HepG2 (cell line): Measurements from ENCODE around the gene HFM1. TPM values are rescaled to one million over a fixed set of nuclear protein-coding genes. Genes with fewer than 3 reads are reported as not detected.

Experiments
- ATAC-seq: fragments of 200-7000 bp; cut with Tn5 transposase; 3 replicates; pipeline ENCODE4 v1.9.1; 2020; ENCODE audit warnings: mild to moderate bottlenecking, moderate library complexity
- BruUV-seq: library from RNA; stranded (reverse); fragments of 400-500 nt; replicated peaks from 2 replicates; lab custom pipeline; 2021; lab: Mats Ljungman, UMichigan
- CTCF ChIA-PET: fragments of 300-600 bp; formaldehyde crosslinking; extraction: SDS; loops from one replicate; lab custom pipeline; 2021; ENCODE audit warnings: low total read pairs, inconsistent platforms, low intra/inter-chr PET ratio; lab: Yijun Ruan, JAX
- POLR2A ChIA-PET: fragments of 350-600 bp; sonication (Branson Sonifier 250); formaldehyde crosslinking; loops from one replicate; lab custom pipeline; 2020; ENCODE audit warnings: antibody characterized with exemption, inconsistent platforms; lab: Yijun Ruan, JAX
- DNase-seq: peaks from one replicate; pipeline ENCODE4 v3.0.0-alpha.2; 2015; ENCODE audit warnings: low spot score
- FAIRE-seq: peaks from 3 replicates; lab custom pipeline; 2011; peaks lifted over from hg19 to GRCh38; lab: Jason Lieb, UNC
- H2AFZ ChIP-seq: one replicate; pipeline ENCODE4 v1.6.1; 2011; ENCODE audit warnings: low read length, inconsistent platforms
- H3K27ac ChIP-seq: fragments of 300-600 bp; 3 replicates; pipeline ENCODE4 v1.8.0; 2011; ENCODE audit warnings: mixed run types, mild to moderate bottlenecking, mixed read lengths, low read length, inconsistent platforms; ENCODE audit not compliant: insufficient read depth; ENCODE audit errors: extremely low read length
- H3K27me3 ChIP-seq, 2 experiments: fragments of 200-600 bp in 1 of 2; 2 replicates in 1 of 2; 3 replicates in 1 of 2; pipeline versions ENCODE4 v1.6.0 to v1.8.0; 2011; ENCODE audit warnings: low read length in 2 of 2, mild to moderate bottlenecking in 2 of 2, moderate library complexity in 2 of 2, inconsistent platforms in 1 of 2; ENCODE audit not compliant: insufficient read depth in 2 of 2, control insufficient read depth in 1 of 2
- H3K36me3 ChIP-seq, 2 experiments: fragments of 200-600 bp in 1 of 2; replicated peaks in 1 of 2; 2 replicates in 1 of 2; 3 replicates in 1 of 2; pipeline versions ENCODE4 v1.5.1 to v1.8.0; 2011; ENCODE audit warnings: low read length in 2 of 2, inconsistent platforms in 1 of 2; ENCODE audit not compliant: insufficient read depth in 2 of 2, control insufficient read depth in 1 of 2
- H3K4me1 ChIP-seq: 2 replicates; pipeline ENCODE4 v1.5.1; 2012; ENCODE audit warnings: low read length, inconsistent platforms; ENCODE audit not compliant: insufficient read depth
- H3K4me2 ChIP-seq: 2 replicates; pipeline ENCODE4 v1.6.0; 2011; ENCODE audit warnings: low read depth, low read length, inconsistent platforms
- H3K4me3 ChIP-seq, 3 experiments: fragments of 200-600 bp in 1 of 3; sonication (generic), shearing (Covaris generic) in 1 of 3; replicated peaks in 1 of 3; 2 replicates each; pipeline ENCODE4 v1.5.1; 2011 to 2016; ENCODE audit warnings: low read length in 3 of 3, inconsistent platforms in 2 of 3, low read depth in 2 of 3, mild to moderate bottlenecking in 2 of 3, control low read depth in 1 of 3, mixed read lengths in 1 of 3; ENCODE audit not compliant: insufficient read depth in 1 of 3
- H3K79me2 ChIP-seq: one replicate; pipeline ENCODE4 v1.6.1; 2011; ENCODE audit warnings: low read length, inconsistent platforms; ENCODE audit not compliant: insufficient read depth
- H3K9ac ChIP-seq: 2 replicates; pipeline ENCODE4 v1.6.0; 2011; ENCODE audit warnings: mild to moderate bottlenecking, low read depth, low read length, inconsistent platforms; ENCODE audit not compliant: insufficient read depth
- H3K9me3 ChIP-seq: 2 replicates; pipeline ENCODE4 v1.5.1; 2012; ENCODE audit warnings: mild to moderate bottlenecking, low read length
- H4K20me1 ChIP-seq: 2 replicates; pipeline ENCODE4 v1.6.0; 2011; ENCODE audit warnings: inconsistent platforms, mild to moderate bottlenecking, low read length, moderate library complexity; ENCODE audit not compliant: insufficient read depth
- DR1 ChIP-seq: sonication (generic); formaldehyde crosslinking; IDR thresholded peaks from 2 replicates; pipeline ENCODE4 v1.8.0; 2021; ENCODE audit warnings: mild to moderate bottlenecking, missing genetic modification reagents, inconsistent platforms
- RARA ChIP-seq: IDR thresholded peaks from 2 replicates; pipeline ENCODE4 v1.6.1; 2016; ENCODE audit warnings: missing genetic modification reagents, missing compliant biosample characterization
- RXRB ChIP-seq: IDR thresholded peaks from 2 replicates; pipeline ENCODE4 v1.6.1; 2016; ENCODE audit warnings: borderline replicate concordance, missing genetic modification reagents, missing compliant biosample characterization
- SOX6 ChIP-seq, 2 experiments: fragments of 450-650 bp in 1 of 2; sonication (generic) in 1 of 2; formaldehyde crosslinking in 1 of 2; IDR thresholded peaks; 2 replicates each; pipeline versions ENCODE4 v1.4.0 to v1.6.1; 2017 to 2020; ENCODE audit warnings: antibody characterized with exemption in 1 of 2, mild to moderate bottlenecking in 1 of 2, missing genetic modification reagents in 1 of 2
- STAG1 ChIP-seq: sonication (generic); formaldehyde crosslinking; IDR thresholded peaks from 2 replicates; pipeline ENCODE4 v1.4.0; 2020; ENCODE audit warnings: missing genetic modification reagents
- ZIK1 ChIP-seq: sonication (generic); formaldehyde crosslinking; IDR thresholded peaks from 2 replicates; pipeline ENCODE4 v1.5.0; 2020; ENCODE audit warnings: mild to moderate bottlenecking, low read depth, missing genetic modification reagents, borderline replicate concordance
- ZNF143 ChIP-seq: sonication (generic); formaldehyde crosslinking; IDR thresholded peaks from 2 replicates; pipeline ENCODE4 v1.4.0; 2020; ENCODE audit warnings: missing genetic modification reagents
- ZNF605 ChIP-seq: sonication (generic); formaldehyde crosslinking; IDR thresholded peaks from 2 replicates; pipeline ENCODE4 v1.8.0; 2022; ENCODE audit warnings: mild to moderate bottlenecking, missing genetic modification reagents
- WGBS: methylation state at CpG from one replicate; pipeline ENCODE4 v1.1.6; 2017; ENCODE audit warnings: low lambda C conversion rate; 5-methylcytosine and 5-hydroxymethylcytosine counted together
- in situ Hi-C: cut with HindIII; loops from 2 replicates; pipeline ENCODE4 v1.10.0; 2017; ENCODE audit warnings: low pct_unique_long_range_greater_than_20kb; ENCODE audit not compliant: extremely low pct_ligation_motif_present
- intact Hi-C: fragments of 100-400 bp; cut with micrococcal nuclease; formaldehyde crosslinking; loops from one replicate; pipeline ENCODE4 v1.10.0; 2022; ENCODE audit not compliant: unreplicated experiment
- polyA plus RNA-seq, 8 experiments: library from polyadenylated mRNA; depleted of rRNA in 3 of 8; stranded (reverse) in 7 of 8; unstranded in 1 of 8; fragments of >200 nt; fragmentation: Illumina TruSeq in 4 of 8; extraction: Trizol in 4 of 8; gene quantifications; 2 replicates each; pipeline versions ENCODE4 v1.2.1 to v1.2.3, GENCODE V29; 2011 to 2016; ENCODE audit warnings: low read depth in 4 of 8, missing spikeins in 1 of 8, mixed read lengths in 1 of 8; ENCODE audit not compliant: insufficient read depth in 1 of 8
- total RNA-seq, 5 experiments: library from RNA; depleted of rRNA; stranded (reverse); fragments of >200 nt; fragmentation: Illumina TruSeq; extraction: Trizol; gene quantifications; 2 replicates each; pipeline ENCODE4 v1.2.3, GENCODE V29; 2016; ENCODE audit warnings: low read depth in 1 of 5
- TF ChIP-seq, protein P1 (sequence below): sonication (generic); formaldehyde crosslinking; IDR thresholded peaks from 2 replicates; pipeline ENCODE4 v1.5.0; 2020; ENCODE audit warnings: missing genetic modification reagents
- TF ChIP-seq, protein P2 (sequence below): sonication (generic); formaldehyde crosslinking; IDR thresholded peaks from 2 replicates; pipeline ENCODE4 v1.4.0; 2020; ENCODE audit warnings: missing genetic modification reagents
- TF ChIP-seq, protein P3 (sequence below): sonication (generic); formaldehyde crosslinking; IDR thresholded peaks from 2 replicates; pipeline ENCODE4 v1.5.0; 2020; ENCODE audit warnings: mild to moderate bottlenecking, missing genetic modification reagents, moderate library complexity
- TF ChIP-seq, protein P4 (sequence below): sonication (generic); formaldehyde crosslinking; IDR thresholded peaks from 2 replicates; pipeline ENCODE4 v1.5.0; 2020; ENCODE audit warnings: missing genetic modification reagents

Gene HFM1
- total and polyA plus RNA-seq, 2 of the 13 experiments (the other 11 are each of a cell fraction or from before 2014, with no cell fraction given) = 0.29 to 1.4 TPM

DNA sequence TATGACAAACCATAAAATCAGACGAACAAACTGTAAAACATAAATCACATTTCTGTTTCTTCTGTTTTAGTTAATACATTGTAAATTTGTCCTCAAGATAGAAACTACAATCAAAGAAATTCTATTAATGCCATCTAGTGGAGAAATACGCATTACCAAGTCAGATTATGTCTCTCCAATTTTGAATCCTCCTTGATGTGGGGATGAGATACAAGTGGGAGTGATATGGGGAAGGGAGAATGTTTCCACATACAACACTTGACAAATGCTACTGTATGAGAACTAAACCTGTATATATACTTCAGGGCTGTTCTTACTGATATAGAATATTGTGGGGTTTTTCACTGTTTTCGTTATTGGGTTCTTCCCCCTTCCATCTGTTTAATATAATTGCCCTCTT is 2.6 kb downstream of the HFM1 start:
- in situ Hi-C loops (loop anchor here (5.0 kb wide), 1 partner anchor 120 kb away; no protein-coding TSS in a partner anchor), intact Hi-C loops (loop anchor here (1.0 kb wide), 1 partner anchor 120 kb away; no protein-coding TSS in a partner anchor)
- H3K9me3 ChIP-seq = no peaks in the 10 kb centered on the region
- POLR2A ChIA-PET = no interaction called here
- no peak overlapping the region for H3K4me2 ChIP-seq
- ATAC-seq (no peak), FAIRE-seq (peak; percentile 4), DNase-seq (peak; percentile 3)
- H3K27me3 ChIP-seq = peaks cover 0 to 10% of the 10 kb centered on the region in 2 experiments; a peak in 1 of 5 replicates
- H3K4me1 ChIP-seq = no peaks in the 10 kb centered on the region
- no peaks in the 10 kb centered on the region for H3K36me3 ChIP-seq
- H2AFZ ChIP-seq = no peak overlapping the region
- no TSS peak for BruUV-seq
- 18% methylated on average over 3 of the region's 3 CpGs for WGBS
- H3K27ac ChIP-seq = no peak overlapping the region
- H4K20me1 ChIP-seq = no peaks in the 10 kb centered on the region
- H3K4me3 ChIP-seq = no peak overlapping the region
- CTCF ChIA-PET = interaction anchor here (2.0 kb wide), 1 partner anchor 119 kb away, joined by 7 read pairs; no protein-coding TSS in a partner anchor
- H3K9ac ChIP-seq = no peak overlapping the region
- no peak for TF ChIP-seq RARA (CRISPR knock-in tag)
- TF ChIP-seq, protein P1, sequence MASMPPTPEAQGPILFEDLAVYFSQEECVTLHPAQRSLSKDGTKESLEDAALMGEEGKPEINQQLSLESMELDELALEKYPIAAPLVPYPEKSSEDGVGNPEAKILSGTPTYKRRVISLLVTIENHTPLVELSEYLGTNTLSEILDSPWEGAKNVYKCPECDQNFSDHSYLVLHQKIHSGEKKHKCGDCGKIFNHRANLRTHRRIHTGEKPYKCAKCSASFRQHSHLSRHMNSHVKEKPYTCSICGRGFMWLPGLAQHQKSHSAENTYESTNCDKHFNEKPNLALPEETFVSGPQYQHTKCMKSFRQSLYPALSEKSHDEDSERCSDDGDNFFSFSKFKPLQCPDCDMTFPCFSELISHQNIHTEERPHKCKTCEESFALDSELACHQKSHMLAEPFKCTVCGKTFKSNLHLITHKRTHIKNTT = no peak
- TF ChIP-seq ZIK1 = no peak
- no peak for TF ChIP-seq ZNF143
- no peak for TF ChIP-seq SOX6 (IDR thresholded peaks at IDR 0.05)
- TF ChIP-seq SOX6 (CRISPR knock-in tag; IDR thresholded peaks at IDR 0.05) = no peak
- peak; percentile 41; the same call in 1 of the 2 replicates for TF ChIP-seq STAG1 (CRISPR knock-in tag)
- TF ChIP-seq, protein P2, sequence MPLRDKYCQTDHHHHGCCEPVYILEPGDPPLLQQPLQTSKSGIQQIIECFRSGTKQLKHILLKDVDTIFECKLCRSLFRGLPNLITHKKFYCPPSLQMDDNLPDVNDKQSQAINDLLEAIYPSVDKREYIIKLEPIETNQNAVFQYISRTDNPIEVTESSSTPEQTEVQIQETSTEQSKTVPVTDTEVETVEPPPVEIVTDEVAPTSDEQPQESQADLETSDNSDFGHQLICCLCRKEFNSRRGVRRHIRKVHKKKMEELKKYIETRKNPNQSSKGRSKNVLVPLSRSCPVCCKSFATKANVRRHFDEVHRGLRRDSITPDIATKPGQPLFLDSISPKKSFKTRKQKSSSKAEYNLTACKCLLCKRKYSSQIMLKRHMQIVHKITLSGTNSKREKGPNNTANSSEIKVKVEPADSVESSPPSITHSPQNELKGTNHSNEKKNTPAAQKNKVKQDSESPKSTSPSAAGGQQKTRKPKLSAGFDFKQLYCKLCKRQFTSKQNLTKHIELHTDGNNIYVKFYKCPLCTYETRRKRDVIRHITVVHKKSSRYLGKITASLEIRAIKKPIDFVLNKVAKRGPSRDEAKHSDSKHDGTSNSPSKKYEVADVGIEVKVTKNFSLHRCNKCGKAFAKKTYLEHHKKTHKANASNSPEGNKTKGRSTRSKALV (CRISPR knock-in tag) = no peak
- TF ChIP-seq, protein P3, sequence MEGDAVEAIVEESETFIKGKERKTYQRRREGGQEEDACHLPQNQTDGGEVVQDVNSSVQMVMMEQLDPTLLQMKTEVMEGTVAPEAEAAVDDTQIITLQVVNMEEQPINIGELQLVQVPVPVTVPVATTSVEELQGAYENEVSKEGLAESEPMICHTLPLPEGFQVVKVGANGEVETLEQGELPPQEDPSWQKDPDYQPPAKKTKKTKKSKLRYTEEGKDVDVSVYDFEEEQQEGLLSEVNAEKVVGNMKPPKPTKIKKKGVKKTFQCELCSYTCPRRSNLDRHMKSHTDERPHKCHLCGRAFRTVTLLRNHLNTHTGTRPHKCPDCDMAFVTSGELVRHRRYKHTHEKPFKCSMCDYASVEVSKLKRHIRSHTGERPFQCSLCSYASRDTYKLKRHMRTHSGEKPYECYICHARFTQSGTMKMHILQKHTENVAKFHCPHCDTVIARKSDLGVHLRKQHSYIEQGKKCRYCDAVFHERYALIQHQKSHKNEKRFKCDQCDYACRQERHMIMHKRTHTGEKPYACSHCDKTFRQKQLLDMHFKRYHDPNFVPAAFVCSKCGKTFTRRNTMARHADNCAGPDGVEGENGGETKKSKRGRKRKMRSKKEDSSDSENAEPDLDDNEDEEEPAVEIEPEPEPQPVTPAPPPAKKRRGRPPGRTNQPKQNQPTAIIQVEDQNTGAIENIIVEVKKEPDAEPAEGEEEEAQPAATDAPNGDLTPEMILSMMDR (CRISPR knock-in tag) = peak; percentile 40
- no peak for TF ChIP-seq RXRB (CRISPR knock-in tag)
- TF ChIP-seq DR1 (CRISPR knock-in tag) = no peak
- TF ChIP-seq, protein P4, sequence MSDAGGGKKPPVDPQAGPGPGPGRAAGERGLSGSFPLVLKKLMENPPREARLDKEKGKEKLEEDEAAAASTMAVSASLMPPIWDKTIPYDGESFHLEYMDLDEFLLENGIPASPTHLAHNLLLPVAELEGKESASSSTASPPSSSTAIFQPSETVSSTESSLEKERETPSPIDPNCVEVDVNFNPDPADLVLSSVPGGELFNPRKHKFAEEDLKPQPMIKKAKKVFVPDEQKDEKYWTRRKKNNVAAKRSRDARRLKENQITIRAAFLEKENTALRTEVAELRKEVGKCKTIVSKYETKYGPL = no peak
- no peak for TF ChIP-seq ZNF605
- no peaks in the 10 kb centered on the region for H3K79me2 ChIP-seq
